Right lobe of liver (tissue), 4 donors: ENCODE data around the gene RAI1.

Source experiments
- CTCF ChIP-seq, 4 donors: fragments of 200-600 bp in 3 of 4; fragments of 450-650 bp in 1 of 4; IDR thresholded peaks; one replicate each; pipeline versions ENCODE4 v1.5.1 to v1.8.0; 2016 to 2022; ENCODE audit warnings: antibody characterized with exemption in 4 of 4, mild to moderate bottlenecking in 2 of 4
- POLR2A ChIP-seq: fragments of 450-650 bp; IDR thresholded peaks from one replicate; pipeline ENCODE4 v1.6.1; 2017; ENCODE audit warnings: antibody characterized with exemption, mild to moderate bottlenecking
- donor health status: DM: no; HTN: no; CAD: no.
- donor health status: DM: no; HTN: no; CAD: no.
- donor health status: DM: no; HTN: yes; CAD: no.

- TF ChIP-seq CTCF (IDR thresholded peaks at IDR 0.05) (no peak), POLR2A (no peak)
Measured at GRCh38 chr17:17696882-17697633, 15.8 kb downstream of the RAI1 start.
